ENCODE data around the gene RFXAP.

RFXAP gene

GRCh38 chr13:36866232-36866631 is 47.2 kb downstream of the RFXAP start:
- DNase-seq, result no peak

DNA sequence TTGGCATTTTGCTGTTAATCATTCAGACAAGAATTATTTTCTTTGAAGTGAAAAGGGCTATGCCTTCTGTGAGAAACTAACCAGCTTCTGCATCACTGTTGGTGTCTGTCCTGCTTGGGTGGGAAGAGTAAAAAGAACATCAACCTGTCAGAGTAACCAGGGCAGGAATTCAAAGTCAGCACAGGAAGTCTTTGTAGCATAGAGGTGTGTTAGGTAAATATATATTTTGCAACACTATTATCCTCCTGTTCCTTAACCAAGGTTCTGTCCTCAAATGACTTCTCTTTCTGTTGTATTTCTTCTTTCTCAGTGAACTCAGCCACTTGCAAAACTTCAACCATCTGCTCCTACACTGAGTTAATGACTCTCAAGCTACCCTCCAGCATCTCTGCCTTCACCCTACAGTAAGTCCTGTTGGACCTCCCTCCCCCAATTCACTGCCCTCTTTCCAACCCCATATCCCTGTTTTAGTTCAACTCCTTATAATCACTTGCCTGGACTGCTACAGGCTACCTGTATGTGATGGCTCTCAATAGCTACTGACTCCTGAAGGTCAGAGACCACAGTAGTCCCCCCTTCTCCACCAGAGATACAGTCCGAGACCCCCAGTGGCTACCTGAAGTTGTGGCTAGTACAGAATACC is 51.1 kb downstream of the RFXAP start:
- no peak for DNase-seq

DNA sequence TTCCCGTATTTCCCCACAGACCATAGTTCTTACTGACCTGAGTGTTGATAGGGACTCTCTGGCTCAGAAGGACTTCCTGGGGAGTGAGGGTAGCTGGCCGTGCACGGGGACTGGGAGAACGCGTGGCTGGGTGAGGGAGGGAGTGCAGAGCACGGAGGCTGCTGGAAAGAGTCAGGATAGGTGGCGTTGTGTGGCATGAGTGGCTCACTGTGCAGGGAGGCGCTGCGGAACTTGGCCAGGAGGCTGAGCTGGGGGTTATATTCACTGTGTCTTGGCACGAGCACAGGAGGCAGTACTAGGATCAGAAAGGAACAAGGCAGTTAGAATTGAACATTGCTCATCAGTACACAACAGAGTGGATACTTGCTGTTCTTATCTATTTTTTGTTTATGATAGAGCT is 53.6 kb downstream of the RFXAP start:
- peak in 47 of 58 donors; percentile 7 to 80 (median 37) for DNase-seq

GRCh38 chr13:36875431-36875830 is 56.4 kb downstream of the RFXAP start:
- no peak for DNase-seq

DNA sequence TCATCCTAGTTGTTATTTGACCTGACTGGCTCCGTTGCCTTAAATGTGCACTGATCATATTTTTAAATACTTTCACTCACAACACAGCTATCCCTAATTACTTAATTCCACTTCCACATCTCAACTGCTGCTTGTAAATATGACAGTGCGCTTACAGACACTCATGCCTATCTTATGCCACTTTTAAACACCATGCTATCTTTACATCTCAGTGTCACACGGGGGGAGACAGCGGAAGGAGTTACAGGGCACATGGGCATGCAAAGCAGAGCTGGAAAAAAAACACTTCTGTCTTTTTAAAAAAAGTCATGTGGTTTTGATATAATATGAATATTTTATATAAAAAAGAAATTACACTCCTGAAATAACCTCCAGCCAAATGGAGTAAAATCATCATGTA is 56.9 kb downstream of the RFXAP start:
- DNase-seq, result no peak

Data from anterior cingulate cortex (tissue), 58 donors.